ENCODE measurements around the gene WNT9A.

The WNT9A gene

GRCh38 chr1:227887697-227888403, 59.9 kb downstream of the WNT9A start:
- no peak overlapping the region for H3K27ac ChIP-seq (ENCODE audit: extremely low read depth, low read depth, low read length)
- no peaks in the 10 kb centered on the region for H3K36me3 ChIP-seq (ENCODE audit: control insufficient read depth in 2 of 2, insufficient read depth in 1 of 2, low read length in 2 of 2)
- no peak overlapping the region for H3K4me3 ChIP-seq (ENCODE audit: low read depth, low read length)
- POLR2A ChIA-PET, result no interaction called here
- TF ChIP-seq ZNF121 (tag by site-specific recombination; IDR thresholded peaks at IDR 0.05) (no peak), ZNF175 (tag by site-specific recombination; IDR thresholded peaks at IDR 0.05) (no peak), EGR2 (tag by site-specific recombination; IDR thresholded peaks at IDR 0.05; ENCODE audit: low read depth) (peak; percentile 55; the same call in 1 of the 2 replicates), ZSCAN30 (tag by site-specific recombination; IDR thresholded peaks at IDR 0.05) (no peak), GLI4 (tag by site-specific recombination; IDR thresholded peaks at IDR 0.05) (no peak), ZNF202 (tag by site-specific recombination; IDR thresholded peaks at IDR 0.05; ENCODE audit: borderline replicate concordance) (no peak)
- TF ChIP-seq, protein P1, sequence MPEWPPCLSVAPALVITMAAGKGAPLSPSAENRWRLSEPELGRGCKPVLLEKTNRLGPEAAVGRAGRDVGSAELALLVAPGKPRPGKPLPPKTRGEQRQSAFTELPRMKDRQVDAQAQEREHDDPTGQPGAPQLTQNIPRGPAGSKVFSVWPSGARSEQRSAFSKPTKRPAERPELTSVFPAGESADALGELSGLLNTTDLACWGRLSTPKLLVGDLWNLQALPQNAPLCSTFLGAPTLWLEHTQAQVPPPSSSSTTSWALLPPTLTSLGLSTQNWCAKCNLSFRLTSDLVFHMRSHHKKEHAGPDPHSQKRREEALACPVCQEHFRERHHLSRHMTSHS (tag by site-specific recombination; IDR thresholded peaks at IDR 0.05), result no peak
- TF ChIP-seq, protein P2, sequence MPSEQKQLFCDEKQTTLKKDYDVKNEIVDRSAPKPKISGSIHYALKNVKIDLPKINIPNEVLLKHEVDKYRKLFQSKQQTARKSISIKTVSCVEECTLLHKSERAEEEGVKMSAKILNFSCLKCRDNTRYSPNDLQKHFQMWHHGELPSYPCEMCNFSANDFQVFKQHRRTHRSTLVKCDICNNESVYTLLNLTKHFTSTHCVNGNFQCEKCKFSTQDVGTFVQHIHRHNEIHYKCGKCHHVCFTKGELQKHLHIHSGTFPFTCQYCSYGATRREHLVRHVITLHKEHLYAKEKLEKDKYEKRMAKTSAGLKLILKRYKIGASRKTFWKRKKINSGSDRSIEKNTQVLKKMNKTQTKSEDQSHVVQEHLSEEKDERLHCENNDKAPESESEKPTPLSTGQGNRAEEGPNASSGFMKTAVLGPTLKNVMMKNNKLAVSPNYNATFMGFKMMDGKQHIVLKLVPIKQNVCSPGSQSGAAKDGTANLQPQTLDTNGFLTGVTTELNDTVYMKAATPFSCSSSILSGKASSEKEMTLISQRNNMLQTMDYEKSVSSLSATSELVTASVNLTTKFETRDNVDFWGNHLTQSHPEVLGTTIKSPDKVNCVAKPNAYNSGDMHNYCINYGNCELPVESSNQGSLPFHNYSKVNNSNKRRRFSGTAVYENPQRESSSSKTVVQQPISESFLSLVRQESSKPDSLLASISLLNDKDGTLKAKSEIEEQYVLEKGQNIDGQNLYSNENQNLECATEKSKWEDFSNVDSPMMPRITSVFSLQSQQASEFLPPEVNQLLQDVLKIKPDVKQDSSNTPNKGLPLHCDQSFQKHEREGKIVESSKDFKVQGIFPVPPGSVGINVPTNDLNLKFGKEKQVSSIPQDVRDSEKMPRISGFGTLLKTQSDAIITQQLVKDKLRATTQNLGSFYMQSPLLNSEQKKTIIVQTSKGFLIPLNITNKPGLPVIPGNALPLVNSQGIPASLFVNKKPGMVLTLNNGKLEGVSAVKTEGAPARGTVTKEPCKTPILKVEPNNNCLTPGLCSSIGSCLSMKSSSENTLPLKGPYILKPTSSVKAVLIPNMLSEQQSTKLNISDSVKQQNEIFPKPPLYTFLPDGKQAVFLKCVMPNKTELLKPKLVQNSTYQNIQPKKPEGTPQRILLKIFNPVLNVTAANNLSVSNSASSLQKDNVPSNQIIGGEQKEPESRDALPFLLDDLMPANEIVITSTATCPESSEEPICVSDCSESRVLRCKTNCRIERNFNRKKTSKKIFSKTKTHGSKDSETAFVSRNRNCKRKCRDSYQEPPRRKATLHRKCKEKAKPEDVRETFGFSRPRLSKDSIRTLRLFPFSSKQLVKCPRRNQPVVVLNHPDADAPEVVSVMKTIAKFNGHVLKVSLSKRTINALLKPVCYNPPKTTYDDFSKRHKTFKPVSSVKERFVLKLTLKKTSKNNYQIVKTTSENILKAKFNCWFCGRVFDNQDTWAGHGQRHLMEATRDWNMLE (tag by site-specific recombination; conservative IDR thresholded peaks at IDR 0.05; ENCODE audit: low read depth), result no peak
- TF ChIP-seq, protein P3, sequence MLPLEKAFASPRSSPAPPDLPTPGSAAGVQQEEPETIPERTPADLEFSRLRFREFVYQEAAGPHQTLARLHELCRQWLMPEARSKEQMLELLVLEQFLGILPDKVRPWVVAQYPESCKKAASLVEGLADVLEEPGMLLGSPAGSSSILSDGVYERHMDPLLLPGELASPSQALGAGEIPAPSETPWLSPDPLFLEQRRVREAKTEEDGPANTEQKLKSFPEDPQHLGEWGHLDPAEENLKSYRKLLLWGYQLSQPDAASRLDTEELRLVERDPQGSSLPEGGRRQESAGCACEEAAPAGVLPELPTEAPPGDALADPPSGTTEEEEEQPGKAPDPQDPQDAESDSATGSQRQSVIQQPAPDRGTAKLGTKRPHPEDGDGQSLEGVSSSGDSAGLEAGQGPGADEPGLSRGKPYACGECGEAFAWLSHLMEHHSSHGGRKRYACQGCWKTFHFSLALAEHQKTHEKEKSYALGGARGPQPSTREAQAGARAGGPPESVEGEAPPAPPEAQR (tag by site-specific recombination; IDR thresholded peaks at IDR 0.05), result no peak
- CTCF ChIA-PET, result interaction anchor here (0.5 kb wide), 1 partner anchor 1265 kb away, joined by 4 read pairs; no protein-coding TSS in a partner anchor
- H3K4me1 ChIP-seq (ENCODE audit: control insufficient read depth, insufficient read depth, low read length), result no peaks in the 10 kb centered on the region
- no peaks in the 10 kb centered on the region for H3K9me3 ChIP-seq (ENCODE audit: control insufficient read depth, insufficient read depth, low read depth, low read length)

DNA sequence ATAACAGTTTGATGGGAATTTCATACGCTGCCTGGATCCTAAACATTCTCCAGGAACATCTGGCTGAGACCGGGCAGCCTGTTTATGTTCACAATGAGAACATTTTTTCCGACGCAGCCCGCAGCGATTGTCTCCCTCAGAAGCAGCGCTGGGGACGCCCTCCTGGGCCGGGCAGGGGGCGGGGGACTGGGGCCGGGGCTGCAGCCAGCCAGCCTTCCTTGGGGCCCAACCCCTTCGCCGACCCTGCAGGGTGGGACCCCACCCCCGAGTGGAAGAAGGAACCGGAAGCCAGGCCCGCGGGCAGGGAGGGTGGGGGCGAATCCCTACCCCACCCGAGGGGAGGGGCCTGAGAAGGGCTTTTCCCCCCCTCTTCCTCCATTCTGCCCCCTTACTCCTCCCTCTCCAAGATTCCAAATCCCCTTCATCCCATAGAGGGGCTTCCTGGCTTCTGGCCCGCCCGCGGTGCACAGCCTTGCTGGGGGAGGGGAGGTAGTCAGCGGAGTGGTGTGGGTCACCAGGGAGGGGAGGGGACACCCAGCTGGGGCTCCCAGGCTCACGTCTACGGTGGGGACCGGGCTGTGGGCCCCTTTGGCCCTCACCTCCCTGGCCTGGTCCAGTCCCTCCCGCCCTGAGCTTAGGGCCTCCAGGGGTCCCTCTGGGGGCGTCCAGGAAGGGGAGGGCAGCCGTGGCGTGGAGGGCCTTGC, 60.6 kb downstream of the WNT9A start:
- POLR2A ChIA-PET, result no interaction called here
- TF ChIP-seq, protein P4, sequence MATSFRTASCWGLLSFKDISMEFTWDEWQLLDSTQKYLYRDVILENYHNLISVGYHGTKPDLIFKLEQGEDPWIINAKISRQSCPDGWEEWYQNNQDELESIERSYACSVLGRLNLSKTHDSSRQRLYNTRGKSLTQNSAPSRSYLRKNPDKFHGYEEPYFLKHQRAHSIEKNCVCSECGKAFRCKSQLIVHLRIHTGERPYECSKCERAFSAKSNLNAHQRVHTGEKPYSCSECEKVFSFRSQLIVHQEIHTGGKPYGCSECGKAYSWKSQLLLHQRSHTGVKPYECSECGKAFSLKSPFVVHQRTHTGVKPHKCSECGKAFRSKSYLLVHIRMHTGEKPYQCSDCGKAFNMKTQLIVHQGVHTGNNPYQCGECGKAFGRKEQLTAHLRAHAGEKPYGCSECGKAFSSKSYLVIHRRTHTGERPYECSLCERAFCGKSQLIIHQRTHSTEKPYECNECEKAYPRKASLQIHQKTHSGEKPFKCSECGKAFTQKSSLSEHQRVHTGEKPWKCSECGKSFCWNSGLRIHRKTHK (tag by site-specific recombination; IDR thresholded peaks at IDR 0.05), result no peak
- no peak for TF ChIP-seq ZNF221 (tag by site-specific recombination; IDR thresholded peaks at IDR 0.05; ENCODE audit: borderline replicate concordance)
- TF ChIP-seq ZBTB49 (tag by site-specific recombination; IDR thresholded peaks at IDR 0.05; ENCODE audit: low read depth), result no peak
- no peak for TF ChIP-seq ZNF530 (tag by site-specific recombination; IDR thresholded peaks at IDR 0.05; ENCODE audit: low read depth)
- TF ChIP-seq, protein P5, sequence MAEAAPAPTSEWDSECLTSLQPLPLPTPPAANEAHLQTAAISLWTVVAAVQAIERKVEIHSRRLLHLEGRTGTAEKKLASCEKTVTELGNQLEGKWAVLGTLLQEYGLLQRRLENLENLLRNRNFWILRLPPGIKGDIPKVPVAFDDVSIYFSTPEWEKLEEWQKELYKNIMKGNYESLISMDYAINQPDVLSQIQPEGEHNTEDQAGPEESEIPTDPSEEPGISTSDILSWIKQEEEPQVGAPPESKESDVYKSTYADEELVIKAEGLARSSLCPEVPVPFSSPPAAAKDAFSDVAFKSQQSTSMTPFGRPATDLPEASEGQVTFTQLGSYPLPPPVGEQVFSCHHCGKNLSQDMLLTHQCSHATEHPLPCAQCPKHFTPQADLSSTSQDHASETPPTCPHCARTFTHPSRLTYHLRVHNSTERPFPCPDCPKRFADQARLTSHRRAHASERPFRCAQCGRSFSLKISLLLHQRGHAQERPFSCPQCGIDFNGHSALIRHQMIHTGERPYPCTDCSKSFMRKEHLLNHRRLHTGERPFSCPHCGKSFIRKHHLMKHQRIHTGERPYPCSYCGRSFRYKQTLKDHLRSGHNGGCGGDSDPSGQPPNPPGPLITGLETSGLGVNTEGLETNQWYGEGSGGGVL (tag by site-specific recombination; IDR thresholded peaks at IDR 0.05), result no peak
- TF ChIP-seq ZNF2 (tag by site-specific recombination; IDR thresholded peaks at IDR 0.05), result no peak
- TF ChIP-seq, protein P6, sequence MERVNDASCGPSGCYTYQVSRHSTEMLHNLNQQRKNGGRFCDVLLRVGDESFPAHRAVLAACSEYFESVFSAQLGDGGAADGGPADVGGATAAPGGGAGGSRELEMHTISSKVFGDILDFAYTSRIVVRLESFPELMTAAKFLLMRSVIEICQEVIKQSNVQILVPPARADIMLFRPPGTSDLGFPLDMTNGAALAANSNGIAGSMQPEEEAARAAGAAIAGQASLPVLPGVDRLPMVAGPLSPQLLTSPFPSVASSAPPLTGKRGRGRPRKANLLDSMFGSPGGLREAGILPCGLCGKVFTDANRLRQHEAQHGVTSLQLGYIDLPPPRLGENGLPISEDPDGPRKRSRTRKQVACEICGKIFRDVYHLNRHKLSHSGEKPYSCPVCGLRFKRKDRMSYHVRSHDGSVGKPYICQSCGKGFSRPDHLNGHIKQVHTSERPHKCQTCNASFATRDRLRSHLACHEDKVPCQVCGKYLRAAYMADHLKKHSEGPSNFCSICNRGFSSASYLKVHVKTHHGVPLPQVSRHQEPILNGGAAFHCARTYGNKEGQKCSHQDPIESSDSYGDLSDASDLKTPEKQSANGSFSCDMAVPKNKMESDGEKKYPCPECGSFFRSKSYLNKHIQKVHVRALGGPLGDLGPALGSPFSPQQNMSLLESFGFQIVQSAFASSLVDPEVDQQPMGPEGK (tag by site-specific recombination; IDR thresholded peaks at IDR 0.05), result no peak

More for the DNA sequence above, 60.6 kb downstream of the WNT9A start:
- CTCF ChIA-PET, result interaction anchor here (0.5 kb wide), 1 partner anchor 1264 kb away, joined by 4 read pairs; no protein-coding TSS in a partner anchor
- no peaks in the 10 kb centered on the region for H3K4me1 ChIP-seq (ENCODE audit: control insufficient read depth, insufficient read depth, low read length)
- no peaks in the 10 kb centered on the region for H3K36me3 ChIP-seq (ENCODE audit: control insufficient read depth in 2 of 2, insufficient read depth in 1 of 2, low read length in 2 of 2)
- H3K9me3 ChIP-seq (ENCODE audit: control insufficient read depth, insufficient read depth, low read depth, low read length), result no peaks in the 10 kb centered on the region
- H3K4me3 ChIP-seq (ENCODE audit: low read depth, low read length), result no peak overlapping the region
- H3K27ac ChIP-seq (ENCODE audit: extremely low read depth, low read depth, low read length), result no peak overlapping the region

All from HEK293 (cell line).